Stimulated activated naive B cell treated with anti-CD40 and anti-IgM and Interleukin-4, amounts not matched to agents 10 μg/mL and 1 μg/mL and 100 μg/mL, for 72 hours (primary cell): ENCODE data around the gene TNPO1.
"Not testable (repeated sequence)": the region's sequence is repeated elsewhere in the genome, so short reads cannot be mapped to it uniquely, and the experiment has no call there.

Experiments
- ATAC-seq, 2 donors: fragments of 150-1000 bp; cut with Tn5 transposase; replicated peaks; 2 replicates each; pipeline ENCODE4 v1.10.0; 2021; ENCODE audit warnings: moderate library complexity in 1 of 2
- DNase-seq: peaks from one replicate; pipeline ENCODE4 v3.0.0; 2021
- H3K27ac Mint-ChIP-seq: one replicate; pipeline ENCODE4 v1.8.0; 2022; ENCODE audit warnings: mild to moderate bottlenecking, mixed read lengths
- H3K27me3 Mint-ChIP-seq, 2 donors: one replicate each; pipeline ENCODE4 v1.8.0; 2022; ENCODE audit warnings: mixed read lengths in 2 of 2
- H3K36me3 Mint-ChIP-seq, 2 donors: one replicate each; pipeline ENCODE4 v1.8.0; 2022; ENCODE audit warnings: mixed read lengths in 2 of 2, mild to moderate bottlenecking in 1 of 2
- H3K4me1 Mint-ChIP-seq, 2 donors: one replicate each; pipeline ENCODE4 v1.8.0; 2022; ENCODE audit warnings: mixed read lengths in 2 of 2, mild to moderate bottlenecking in 1 of 2
- H3K4me3 Mint-ChIP-seq, 2 donors: one replicate each; pipeline ENCODE4 v1.8.0; 2022; ENCODE audit warnings: mild to moderate bottlenecking in 2 of 2, mixed read lengths in 2 of 2, moderate library complexity in 1 of 2
- H3K9me3 Mint-ChIP-seq, 2 donors: one replicate each; pipeline ENCODE4 v1.8.0; 2022; ENCODE audit warnings: mixed read lengths in 2 of 2, mild to moderate bottlenecking in 1 of 2

Gene TNPO1

GRCh38 chr5:72808637-72809036 is 7.8 kb upstream of the TNPO1 start:
- H3K9me3 Mint-ChIP-seq = peaks cover 8 to 15% of the 10 kb centered on the region in 2 donors
- H3K4me1 Mint-ChIP-seq, H3K27ac Mint-ChIP-seq, DNase-seq, ATAC-seq, H3K4me3 Mint-ChIP-seq: not testable (repeated sequence)
- peaks cover 4 to 20% of the 10 kb centered on the region in 2 donors for H3K36me3 Mint-ChIP-seq
- H3K27me3 Mint-ChIP-seq = peaks cover 55 to 56% of the 10 kb centered on the region in 2 donors

- no peak overlapping the region for H3K4me3 Mint-ChIP-seq
- no peak for ATAC-seq
- no peak overlapping the region for H3K27ac Mint-ChIP-seq
- no peaks in the 10 kb centered on the region for H3K4me1 Mint-ChIP-seq
- peaks cover 1 to 4% of the 10 kb centered on the region in 2 donors for H3K9me3 Mint-ChIP-seq
- H3K36me3 Mint-ChIP-seq = peaks cover 4 to 14% of the 10 kb centered on the region in 2 donors
- H3K27me3 Mint-ChIP-seq = peaks cover 31 to 33% of the 10 kb centered on the region in 2 donors
- DNase-seq = no peak
These were observed 4.6 kb upstream of the TNPO1 start for GRCh38 chr5:72811849-72812248.

- DNase-seq (no peak), ATAC-seq (no peak)
- peaks cover 4 to 11% of the 10 kb centered on the region in 2 donors for H3K36me3 Mint-ChIP-seq
- no peak overlapping the region for H3K27ac Mint-ChIP-seq
- no peak overlapping the region for H3K4me3 Mint-ChIP-seq
- peaks cover 0 to 5% of the 10 kb centered on the region in 2 donors for H3K4me1 Mint-ChIP-seq
- H3K27me3 Mint-ChIP-seq = peaks cover 26 to 29% of the 10 kb centered on the region in 2 donors
- peaks cover 1 to 2% of the 10 kb centered on the region in 2 donors for H3K9me3 Mint-ChIP-seq
These were observed 4.0 kb upstream of the TNPO1 start for GRCh38 chr5:72812488-72812887.

GRCh38 chr5:72814104-72814503 is 2.4 kb upstream of the TNPO1 start:
- peaks cover 5 to 14% of the 10 kb centered on the region in 2 donors for H3K4me1 Mint-ChIP-seq
- peaks cover 2 to 6% of the 10 kb centered on the region in 2 donors for H3K36me3 Mint-ChIP-seq

GRCh38 chr5:72814864-72815263 is 1.6 kb upstream of the TNPO1 start:
- H3K27me3 Mint-ChIP-seq = peaks cover 16 to 17% of the 10 kb centered on the region in 2 donors
- H3K27ac Mint-ChIP-seq = no peak overlapping the region
- ATAC-seq = no peak
- H3K36me3 Mint-ChIP-seq = peaks cover 2 to 5% of the 10 kb centered on the region in 2 donors
- H3K4me1 Mint-ChIP-seq = peaks cover 8 to 18% of the 10 kb centered on the region in 2 donors
- H3K4me3 Mint-ChIP-seq = no peak overlapping the region
- no peak for DNase-seq
- no peaks in the 10 kb centered on the region for H3K9me3 Mint-ChIP-seq

More at GRCh38 chr5:72814104-72814503, 2.4 kb upstream of the TNPO1 start:
- H3K27ac Mint-ChIP-seq = no peak overlapping the region
- H3K9me3 Mint-ChIP-seq = no peaks in the 10 kb centered on the region
- ATAC-seq (no peak), DNase-seq (no peak)
- H3K4me3 Mint-ChIP-seq = no peak overlapping the region
- H3K27me3 Mint-ChIP-seq = peaks cover 17 to 21% of the 10 kb centered on the region in 2 donors

- Mint-ChIP-seq H3K9me3 (no peaks in the 10 kb centered on the region), H3K4me3 (peak overlapping the region; percentile 94 to 99), H3K27ac (peak overlapping the region; percentile 97), H3K27me3 (peaks cover 11 to 16% of the 10 kb centered on the region in 2 donors), H3K36me3 (peaks cover 2 to 5% of the 10 kb centered on the region in 2 donors), H3K4me1 (peaks cover 8 to 18% of the 10 kb centered on the region in 2 donors)
- no peak for ATAC-seq
- DNase-seq = no peak
These were observed 729 bp upstream of the TNPO1 start for GRCh38 chr5:72815580-72816283.

- peak; percentile 63 for DNase-seq
These were observed 618 bp downstream of the TNPO1 start for GRCh38 chr5:72817076-72817481.

GRCh38 chr5:72817671-72818266 is 1.3 kb downstream of the TNPO1 start:
- ATAC-seq = no peak
- Mint-ChIP-seq H3K27me3 (no peaks in the 10 kb centered on the region), H3K4me3 (peak overlapping the region; percentile 94 to 99), H3K27ac (peak overlapping the region; percentile 97), H3K36me3 (peaks cover 0 to 5% of the 10 kb centered on the region in 2 donors), H3K4me1 (peaks cover 10 to 26% of the 10 kb centered on the region in 2 donors), H3K9me3 (no peaks in the 10 kb centered on the region)
- DNase-seq = no peak

More at GRCh38 chr5:72817076-72817481, 618 bp downstream of the TNPO1 start:
- Mint-ChIP-seq H3K27me3 (peaks cover 5% of the 10 kb centered on the region in 2 donors), H3K27ac (peak overlapping the region; percentile 97), H3K4me3 (peak overlapping the region; percentile 94 to 99), H3K4me1 (peaks cover 10 to 24% of the 10 kb centered on the region in 2 donors), H3K9me3 (no peaks in the 10 kb centered on the region), H3K36me3 (peaks cover 2 to 5% of the 10 kb centered on the region in 2 donors)
- ATAC-seq = peak; percentile 56 to 65

GRCh38 chr5:72818866-72819534 is 2.5 kb downstream of the TNPO1 start:
- peaks cover 0 to 5% of the 10 kb centered on the region in 2 donors for H3K36me3 Mint-ChIP-seq
- peaks cover 10 to 26% of the 10 kb centered on the region in 2 donors for H3K4me1 Mint-ChIP-seq
- no peaks in the 10 kb centered on the region for H3K9me3 Mint-ChIP-seq
- H3K27ac Mint-ChIP-seq = peak overlapping the region; percentile 22
- H3K27me3 Mint-ChIP-seq = no peaks in the 10 kb centered on the region
- DNase-seq (peak; percentile 17), ATAC-seq (no peak)
- no peak overlapping the region for H3K4me3 Mint-ChIP-seq

GRCh38 chr5:72821776-72822175 is 5.3 kb downstream of the TNPO1 start:
- peaks cover 0 to 5% of the 10 kb centered on the region in 2 donors for H3K36me3 Mint-ChIP-seq
- no peak overlapping the region for H3K4me3 Mint-ChIP-seq
- H3K27me3 Mint-ChIP-seq = no peaks in the 10 kb centered on the region
- H3K4me1 Mint-ChIP-seq = peaks cover 10 to 26% of the 10 kb centered on the region in 2 donors
- H3K27ac Mint-ChIP-seq = no peak overlapping the region
- no peaks in the 10 kb centered on the region for H3K9me3 Mint-ChIP-seq
- DNase-seq (no peak), ATAC-seq (no peak)

GRCh38 chr5:72822944-72823343 is 6.5 kb downstream of the TNPO1 start:
- H3K27ac Mint-ChIP-seq = no peak overlapping the region
- DNase-seq (no peak), ATAC-seq (no peak)
- no peaks in the 10 kb centered on the region for H3K9me3 Mint-ChIP-seq
- H3K4me1 Mint-ChIP-seq = peaks cover 10 to 18% of the 10 kb centered on the region in 2 donors
- H3K27me3 Mint-ChIP-seq = no peaks in the 10 kb centered on the region
- peaks cover 0 to 5% of the 10 kb centered on the region in 2 donors for H3K36me3 Mint-ChIP-seq
- H3K4me3 Mint-ChIP-seq = no peak overlapping the region

- H3K27ac Mint-ChIP-seq = no peak overlapping the region
- ATAC-seq = no peak
- no peaks in the 10 kb centered on the region for H3K36me3 Mint-ChIP-seq
These were observed 13.2 kb downstream of the TNPO1 start for GRCh38 chr5:72829707-72830106.

GRCh38 chr5:72830362-72830761 is 13.9 kb downstream of the TNPO1 start:
- ATAC-seq (no peak), DNase-seq (no peak)
- Mint-ChIP-seq H3K27me3 (no peaks in the 10 kb centered on the region), H3K4me1 (peaks cover 4 to 12% of the 10 kb centered on the region in 2 donors), H3K36me3 (no peaks in the 10 kb centered on the region), H3K27ac (no peak overlapping the region), H3K4me3 (no peak overlapping the region), H3K9me3 (no peaks in the 10 kb centered on the region)

More at GRCh38 chr5:72829707-72830106, 13.2 kb downstream of the TNPO1 start:
- H3K4me3 Mint-ChIP-seq = no peak overlapping the region
- no peaks in the 10 kb centered on the region for H3K27me3 Mint-ChIP-seq
- H3K4me1 Mint-ChIP-seq = peaks cover 4 to 12% of the 10 kb centered on the region in 2 donors
- no peaks in the 10 kb centered on the region for H3K9me3 Mint-ChIP-seq
- DNase-seq = no peak

- peaks cover 6 to 16% of the 10 kb centered on the region in 2 donors for H3K4me1 Mint-ChIP-seq
- peaks cover 0 to 2% of the 10 kb centered on the region in 2 donors for H3K36me3 Mint-ChIP-seq
- no peaks in the 10 kb centered on the region for H3K27me3 Mint-ChIP-seq
- no peak overlapping the region for H3K4me3 Mint-ChIP-seq
- ATAC-seq = no peak
- DNase-seq = no peak
- no peak overlapping the region for H3K27ac Mint-ChIP-seq
- H3K9me3 Mint-ChIP-seq = no peaks in the 10 kb centered on the region
These were observed 15.2 kb downstream of the TNPO1 start for GRCh38 chr5:72831685-72832084.
